Peyer's patch (tissue), 4 donors: ENCODE results near the gene HFE.

ENCODE experiments used
- POLR2A ChIP-seq, 2 donors: fragments of 450-650 bp; IDR thresholded peaks; one replicate each; pipeline ENCODE4 v1.5.1; 2017; ENCODE audit warnings: antibody characterized with exemption in 2 of 2, mild to moderate bottlenecking in 2 of 2, moderate library complexity in 2 of 2
- TF ChIP-seq, protein P1 (sequence below), 6 experiments: fragments of 450-650 bp in 4 of 6; fragments of 200-600 bp in 2 of 6; sonication (generic) in 1 of 6; IDR thresholded peaks; one replicate each; pipeline ENCODE4 v1.5.1; 2017 to 2019; ENCODE audit warnings: antibody characterized with exemption in 6 of 6, mild to moderate bottlenecking in 3 of 6, moderate library complexity in 1 of 6

DNA sequence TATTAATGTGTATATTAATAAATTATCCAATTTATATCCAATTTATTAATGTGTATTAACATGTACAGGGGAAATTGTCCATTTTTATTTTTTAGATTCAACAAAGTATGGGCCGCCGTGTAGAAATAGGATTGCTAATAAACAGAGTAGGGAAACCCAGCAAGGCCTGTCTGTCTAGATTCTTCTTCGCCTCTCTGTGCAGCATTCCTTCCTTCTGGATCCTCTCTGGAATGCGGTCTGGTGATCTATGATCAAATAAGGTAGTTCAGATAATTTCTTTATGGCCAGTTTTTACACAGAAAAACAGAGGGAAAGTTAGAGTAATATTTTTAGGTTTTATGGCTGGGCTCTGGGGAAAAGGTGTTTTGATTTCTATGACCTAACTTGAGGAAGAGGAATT, 19.9 kb upstream of the HFE start:
- TF ChIP-seq, protein P1, sequence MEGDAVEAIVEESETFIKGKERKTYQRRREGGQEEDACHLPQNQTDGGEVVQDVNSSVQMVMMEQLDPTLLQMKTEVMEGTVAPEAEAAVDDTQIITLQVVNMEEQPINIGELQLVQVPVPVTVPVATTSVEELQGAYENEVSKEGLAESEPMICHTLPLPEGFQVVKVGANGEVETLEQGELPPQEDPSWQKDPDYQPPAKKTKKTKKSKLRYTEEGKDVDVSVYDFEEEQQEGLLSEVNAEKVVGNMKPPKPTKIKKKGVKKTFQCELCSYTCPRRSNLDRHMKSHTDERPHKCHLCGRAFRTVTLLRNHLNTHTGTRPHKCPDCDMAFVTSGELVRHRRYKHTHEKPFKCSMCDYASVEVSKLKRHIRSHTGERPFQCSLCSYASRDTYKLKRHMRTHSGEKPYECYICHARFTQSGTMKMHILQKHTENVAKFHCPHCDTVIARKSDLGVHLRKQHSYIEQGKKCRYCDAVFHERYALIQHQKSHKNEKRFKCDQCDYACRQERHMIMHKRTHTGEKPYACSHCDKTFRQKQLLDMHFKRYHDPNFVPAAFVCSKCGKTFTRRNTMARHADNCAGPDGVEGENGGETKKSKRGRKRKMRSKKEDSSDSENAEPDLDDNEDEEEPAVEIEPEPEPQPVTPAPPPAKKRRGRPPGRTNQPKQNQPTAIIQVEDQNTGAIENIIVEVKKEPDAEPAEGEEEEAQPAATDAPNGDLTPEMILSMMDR (IDR thresholded peaks at IDR 0.05) = no peak
- no peak for TF ChIP-seq POLR2A (IDR thresholded peaks at IDR 0.05)
